ENCODE results near the gene MAP3K12. TPM values are rescaled to one million over a fixed set of nuclear protein-coding genes. Genes with fewer than 3 reads are reported as not detected.
"Not testable (repeated sequence)": the region's sequence is repeated elsewhere in the genome, so short reads cannot be mapped to it uniquely, and the experiment has no call there.

The MAP3K12 gene
- total RNA-seq, 1 donor from 2014 or later, result 11.9 TPM

DNA sequence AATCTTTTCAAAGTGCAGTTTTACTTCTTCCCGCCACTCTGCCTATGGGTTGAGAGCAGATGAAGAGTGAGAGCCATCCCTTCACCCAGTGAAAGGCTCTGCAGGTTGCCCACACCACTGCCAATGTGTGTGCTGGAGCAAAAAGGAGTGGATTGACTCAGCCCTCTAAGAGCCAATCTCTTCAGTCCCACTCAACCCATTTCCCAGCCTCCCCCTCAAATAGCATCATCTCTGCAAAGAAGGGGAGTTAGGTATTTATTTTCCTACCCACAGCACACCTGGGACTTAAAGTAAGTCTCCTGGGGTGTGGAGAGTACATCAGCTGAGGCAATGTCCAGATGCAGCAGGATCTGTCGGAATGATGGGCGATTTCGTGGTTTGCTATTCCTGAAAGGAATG, 15.3 kb downstream of the MAP3K12 start:
- Mint-ChIP-seq H3K27ac (peak overlapping the region; percentile 51), H3K4me1 (ENCODE audit: low read depth) (peaks cover 14% of the 10 kb centered on the region), H3K36me3 (ENCODE audit: insufficient read depth) (peaks cover 13% of the 10 kb centered on the region), H3K27me3 (no peaks in the 10 kb centered on the region), H3K4me3 (ENCODE audit: low read depth) (no peak overlapping the region), H3K9me3 (ENCODE audit: low read depth) (no peaks in the 10 kb centered on the region)
- TF ChIP-seq, protein P1, sequence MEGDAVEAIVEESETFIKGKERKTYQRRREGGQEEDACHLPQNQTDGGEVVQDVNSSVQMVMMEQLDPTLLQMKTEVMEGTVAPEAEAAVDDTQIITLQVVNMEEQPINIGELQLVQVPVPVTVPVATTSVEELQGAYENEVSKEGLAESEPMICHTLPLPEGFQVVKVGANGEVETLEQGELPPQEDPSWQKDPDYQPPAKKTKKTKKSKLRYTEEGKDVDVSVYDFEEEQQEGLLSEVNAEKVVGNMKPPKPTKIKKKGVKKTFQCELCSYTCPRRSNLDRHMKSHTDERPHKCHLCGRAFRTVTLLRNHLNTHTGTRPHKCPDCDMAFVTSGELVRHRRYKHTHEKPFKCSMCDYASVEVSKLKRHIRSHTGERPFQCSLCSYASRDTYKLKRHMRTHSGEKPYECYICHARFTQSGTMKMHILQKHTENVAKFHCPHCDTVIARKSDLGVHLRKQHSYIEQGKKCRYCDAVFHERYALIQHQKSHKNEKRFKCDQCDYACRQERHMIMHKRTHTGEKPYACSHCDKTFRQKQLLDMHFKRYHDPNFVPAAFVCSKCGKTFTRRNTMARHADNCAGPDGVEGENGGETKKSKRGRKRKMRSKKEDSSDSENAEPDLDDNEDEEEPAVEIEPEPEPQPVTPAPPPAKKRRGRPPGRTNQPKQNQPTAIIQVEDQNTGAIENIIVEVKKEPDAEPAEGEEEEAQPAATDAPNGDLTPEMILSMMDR (IDR thresholded peaks at IDR 0.05; ENCODE audit: unreplicated experiment), result no peak
- DNase-seq (ENCODE audit: low spot score, unreplicated experiment), result no peak

DNA sequence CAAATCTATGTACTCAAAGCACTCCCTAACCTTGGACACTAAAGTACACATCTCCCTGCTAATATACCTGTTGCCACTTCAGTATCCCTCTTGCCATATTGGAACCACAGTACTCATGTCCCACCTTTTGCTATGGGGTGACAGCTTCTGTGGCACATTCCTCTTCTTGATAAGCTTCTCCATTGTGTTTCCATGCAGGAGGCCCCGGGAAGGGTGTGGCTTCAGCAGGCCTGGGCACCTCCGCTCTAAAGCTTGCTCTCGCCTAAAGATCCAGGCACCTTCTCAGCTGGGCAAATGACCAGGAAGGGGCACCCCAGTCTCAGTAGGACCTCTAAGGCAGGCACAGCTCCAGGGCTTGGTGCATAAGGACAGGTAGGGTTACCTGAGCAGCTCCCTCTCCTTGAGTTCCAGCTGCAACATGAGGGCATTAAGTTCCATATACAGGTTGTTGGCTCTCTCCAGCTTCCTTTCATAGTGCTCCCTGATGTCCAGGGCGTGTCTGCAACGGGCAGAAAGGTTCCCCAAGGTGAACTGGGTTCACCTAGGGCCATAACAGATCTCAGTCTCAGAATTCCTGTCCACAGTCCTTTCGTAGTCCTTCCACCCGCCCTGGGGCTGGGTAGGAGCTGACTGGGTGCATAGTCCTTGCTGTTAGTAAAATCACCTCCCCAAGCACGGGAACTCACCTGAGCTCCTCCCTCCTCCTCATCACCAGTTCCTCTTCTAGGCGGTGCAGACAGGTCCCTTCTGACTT, 15.9 kb downstream of the MAP3K12 start:
- no peaks in the 10 kb centered on the region for H3K9me3 Mint-ChIP-seq (ENCODE audit: low read depth)
- no peak overlapping the region for H3K4me3 Mint-ChIP-seq (ENCODE audit: low read depth)
- TF ChIP-seq, protein P1 (IDR thresholded peaks at IDR 0.05; ENCODE audit: unreplicated experiment), result no peak
- H3K27me3 Mint-ChIP-seq, result no peaks in the 10 kb centered on the region
- H3K4me1 Mint-ChIP-seq (ENCODE audit: low read depth), result peaks cover 14% of the 10 kb centered on the region
- peaks cover 15% of the 10 kb centered on the region for H3K36me3 Mint-ChIP-seq (ENCODE audit: insufficient read depth)
- H3K27ac Mint-ChIP-seq, result peak overlapping the region; percentile 51
- DNase-seq (ENCODE audit: low spot score, unreplicated experiment), result no peak

DNA sequence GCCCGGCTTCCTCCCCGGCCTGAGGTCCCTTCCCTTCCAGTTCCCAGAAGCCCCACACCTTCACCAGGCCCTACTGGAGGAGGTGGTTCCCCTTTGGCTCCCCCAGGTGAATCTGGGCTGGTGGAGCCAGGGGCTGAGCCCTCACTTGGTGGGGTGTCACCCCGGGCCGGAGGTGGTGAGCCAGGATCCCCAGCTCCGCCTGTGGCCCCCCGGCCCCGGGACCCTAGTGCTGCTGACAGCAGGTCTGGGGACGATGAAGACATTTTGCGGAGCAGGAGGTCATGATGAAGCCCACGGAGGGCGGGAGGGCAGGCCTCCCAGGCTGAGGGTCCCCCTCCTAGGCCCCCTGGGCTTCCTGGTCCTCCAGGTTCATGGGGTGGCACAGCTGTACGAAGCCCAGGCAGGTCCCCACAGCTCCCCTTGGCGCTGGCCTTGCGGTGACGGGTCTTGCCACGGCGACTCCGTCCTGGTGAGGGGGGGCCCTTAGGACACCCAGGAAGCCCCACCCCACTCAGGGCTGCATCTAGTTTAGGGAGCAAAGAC, 16.6 kb downstream of the MAP3K12 start:
- no peak for DNase-seq (ENCODE audit: low spot score, unreplicated experiment)
- TF ChIP-seq, protein P1 (IDR thresholded peaks at IDR 0.05; ENCODE audit: unreplicated experiment), result no peak
- H3K4me3 Mint-ChIP-seq (ENCODE audit: low read depth), result no peak overlapping the region
- peaks cover 14% of the 10 kb centered on the region for H3K4me1 Mint-ChIP-seq (ENCODE audit: low read depth)
- no peaks in the 10 kb centered on the region for H3K27me3 Mint-ChIP-seq
- H3K36me3 Mint-ChIP-seq (ENCODE audit: insufficient read depth), result peaks cover 17% of the 10 kb centered on the region
- H3K27ac Mint-ChIP-seq, result peak overlapping the region; percentile 21
- H3K9me3 Mint-ChIP-seq (ENCODE audit: low read depth), result no peaks in the 10 kb centered on the region

DNA sequence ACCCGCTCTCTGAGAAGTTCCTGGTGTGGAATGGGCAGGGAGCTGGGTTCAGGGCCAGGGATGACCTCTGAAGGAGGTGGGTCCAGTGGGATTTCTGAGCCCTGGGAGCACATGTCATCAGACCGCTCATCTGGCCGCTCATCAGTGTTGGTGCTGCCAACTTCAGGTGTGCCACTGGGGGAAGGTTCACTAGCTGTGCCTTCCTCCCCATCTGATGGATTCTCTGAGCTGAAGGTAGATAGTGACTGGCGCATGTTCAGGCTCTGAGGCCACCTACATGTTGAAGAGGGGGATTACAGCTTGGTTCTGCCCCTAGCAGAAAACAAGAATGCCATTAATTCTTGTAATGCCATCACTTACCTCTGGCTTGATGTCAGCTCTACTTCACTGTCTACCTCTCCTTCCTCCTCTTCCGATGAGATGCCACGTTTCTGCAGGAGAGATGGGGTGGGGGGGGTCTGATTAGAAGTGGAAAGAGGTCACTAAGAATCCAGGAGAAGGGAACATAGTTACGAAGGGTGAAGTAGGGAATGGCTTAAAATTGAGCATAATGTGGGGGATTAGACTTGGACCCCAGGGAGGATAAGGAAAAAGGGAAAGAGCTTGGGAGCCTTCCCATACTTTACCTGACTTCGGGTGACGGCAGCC, 17.2 kb downstream of the MAP3K12 start:
- DNase-seq (ENCODE audit: low spot score, unreplicated experiment), result no peak
- Mint-ChIP-seq H3K27ac (peak overlapping the region; percentile 74), H3K4me1 (ENCODE audit: low read depth) (peaks cover 14% of the 10 kb centered on the region), H3K9me3 (ENCODE audit: low read depth) (no peaks in the 10 kb centered on the region), H3K4me3 (ENCODE audit: low read depth) (no peak overlapping the region), H3K36me3 (ENCODE audit: insufficient read depth) (peaks cover 19% of the 10 kb centered on the region), H3K27me3 (no peaks in the 10 kb centered on the region)
- TF ChIP-seq, protein P1 (IDR thresholded peaks at IDR 0.05; ENCODE audit: unreplicated experiment), result peak; percentile 32

DNA sequence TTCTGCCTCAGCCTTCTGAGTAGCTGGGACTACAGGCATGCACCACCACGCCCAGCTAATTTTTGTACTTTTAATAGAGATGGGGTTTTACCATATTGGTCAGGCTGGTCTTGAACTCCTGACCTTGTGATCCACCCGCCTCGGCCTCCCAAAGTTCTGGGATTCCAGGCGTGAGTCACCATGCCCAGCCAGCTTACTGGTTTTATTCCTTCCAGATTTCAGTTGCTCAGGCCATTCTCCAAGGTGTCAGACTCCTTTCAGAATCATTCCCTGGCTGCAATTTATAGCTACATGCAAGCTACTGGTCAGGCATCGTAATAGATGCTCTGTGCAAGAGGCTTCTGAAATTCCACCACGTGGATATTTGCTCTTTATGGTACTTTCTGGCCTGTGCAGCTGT, 17.8 kb downstream of the MAP3K12 start:
- not testable (repeated sequence) for H3K9me3 Mint-ChIP-seq (ENCODE audit: low read depth)
- H3K27ac Mint-ChIP-seq, result peak overlapping the region; percentile 64

More for the DNA sequence above, 17.8 kb downstream of the MAP3K12 start:
- not testable (repeated sequence) for DNase-seq (ENCODE audit: low spot score, unreplicated experiment); H3K4me3 Mint-ChIP-seq (ENCODE audit: low read depth); H3K27me3 Mint-ChIP-seq
- Mint-ChIP-seq H3K36me3 (ENCODE audit: insufficient read depth) (peaks cover 25% of the 10 kb centered on the region), H3K4me1 (ENCODE audit: low read depth) (peaks cover 14% of the 10 kb centered on the region)

Data from progenitor cell of endocrine pancreas (in vitro differentiated cells).